ENCODE results near the gene ACOXL. TPM values are rescaled to one million over a fixed set of nuclear protein-coding genes. Genes with fewer than 3 reads are reported as not detected.

ACOXL gene
- total and polyA plus RNA-seq, 2 donors (not counting 3 experiments of a cell fraction or from before 2014, with no cell fraction given) = not detected

- dilution Hi-C loops (cut with MboI; ENCODE audit: extremely low pct_ligation_motif_present, low sequenced_read_pairs) = no loop called here
- CTCF ChIA-PET = no interaction called here
- H2AFZ ChIP-seq (ENCODE audit: low read depth, low read length) = no peak overlapping the region
- FAIRE-seq (no peak), DNase-seq (ENCODE audit: low read depth, low spot score) (no peak)
- no peak overlapping the region for H3K4me2 ChIP-seq (ENCODE audit: insufficient read depth, low read length)
- H3K4me1 ChIP-seq (ENCODE audit: control insufficient read depth, extremely low read depth, insufficient read depth, low read length) = no peaks in the 10 kb centered on the region
- H3K79me2 ChIP-seq (ENCODE audit: control insufficient read depth, insufficient read depth, low read length) = no peaks in the 10 kb centered on the region
- no peaks in the 10 kb centered on the region for H3K9me3 ChIP-seq (replicated peaks; ENCODE audit: control insufficient read depth, insufficient read depth, low read length)
- no peak for TF ChIP-seq POLR2A (IDR thresholded peaks at IDR 0.05; ENCODE audit: low read depth, low read length)
- no peak for TF ChIP-seq JUN (IDR thresholded peaks at IDR 0.05; ENCODE audit: borderline replicate concordance, insufficient read depth, insufficient read length, low read depth)
- TF ChIP-seq EZH2 (IDR thresholded peaks at IDR 0.05; ENCODE audit: borderline replicate concordance, low read depth, low read length, severe bottlenecking) = no peak
- no peak for TF ChIP-seq MYC (IDR thresholded peaks at IDR 0.05; ENCODE audit: low read depth, low read length)
- no peak for TF ChIP-seq FOS (IDR thresholded peaks at IDR 0.05; ENCODE audit: borderline replicate concordance, insufficient read depth, low read length)
- no peak for TF ChIP-seq MAX (IDR thresholded peaks at IDR 0.05; ENCODE audit: insufficient read depth, insufficient read length)
- TF ChIP-seq POLR2AphosphoS5 (IDR thresholded peaks at IDR 0.05; ENCODE audit: insufficient read depth, low read depth, low read length) = no peak
- no peak for TF ChIP-seq GATA2 (IDR thresholded peaks at IDR 0.05; ENCODE audit: insufficient read depth, insufficient read length, low read depth, low read length)
- no peak for TF ChIP-seq CTCF (IDR thresholded peaks at IDR 0.05; ENCODE audit: extremely low read depth in 1 of 2, insufficient read depth in 1 of 2, low read depth in 1 of 2, low read length in 2 of 2)
- no peak overlapping the region for H3K4me3 ChIP-seq (replicated peaks in 1 of 3; ENCODE audit: insufficient read depth in 1 of 3, low read depth in 1 of 3, low read length in 3 of 3)
- no peaks in the 10 kb centered on the region for H3K9me1 ChIP-seq (replicated peaks; ENCODE audit: control insufficient read depth, extremely low read depth, insufficient read depth, low read length)
- intact Hi-C loops (cut with micrococcal nuclease) = no loop called here
- no peaks in the 10 kb centered on the region for H4K20me1 ChIP-seq (replicated peaks; ENCODE audit: control insufficient read depth, extremely low read depth, insufficient read depth, low read length)
- peaks cover 51 to 61% of the 10 kb centered on the region in 2 experiments for H3K27me3 ChIP-seq (ENCODE audit: control insufficient read depth in 2 of 2, insufficient read depth in 2 of 2, low read length in 2 of 2)
- H3K36me3 ChIP-seq (ENCODE audit: control insufficient read depth in 2 of 2, extremely low read depth in 1 of 2, insufficient read depth in 2 of 2, low read length in 2 of 2) = no peaks in the 10 kb centered on the region
- POLR2A ChIA-PET = no interaction called here
- no TSS peak for BruUV-seq (replicated peaks)
- no peak overlapping the region for H3K27ac ChIP-seq (ENCODE audit: insufficient read depth, low read depth, low read length)
- no peak overlapping the region for H3K9ac ChIP-seq (replicated peaks; ENCODE audit: extremely low read depth, insufficient read depth, low read length)
Observed at GRCh38 chr2:110729106-110729505, 3.3 kb upstream of the ACOXL start.
